ENCODE results near the gene KDM5B. TPM values are rescaled to one million over a fixed set of nuclear protein-coding genes. Genes with fewer than 3 reads are reported as not detected.

KDM5B gene
- total RNA-seq, 1 donor from 2014 or later, result 126 TPM

GRCh38 chr1:202815120-202815519, 6.9 kb upstream of the KDM5B start:
- intact Hi-C loops (cut with micrococcal nuclease), result loop anchor here (10.0 kb wide), 1 partner anchor 1590 kb away; no protein-coding TSS in a partner anchor

- intact Hi-C loops (cut with micrococcal nuclease), result loop anchor here (5.0 to 10.0 kb wide), 2 partner anchors 215 to 1592 kb away; partner anchors contain the start of gene PPFIA4
Observed at GRCh38 chr1:202812176-202813026, 4.2 kb upstream of the KDM5B start.

- intact Hi-C loops (cut with micrococcal nuclease), result loop anchor here (1.0 to 10.0 kb wide), 5 partner anchors 24 to 1593 kb away; partner anchors contain the start of genes PPFIA4 and TIMM17A
Observed at GRCh38 chr1:202811296-202812175, 3.3 kb upstream of the KDM5B start.

GRCh38 chr1:202810615-202811295, 2.5 kb upstream of the KDM5B start, which contains the start of gene PCAT6:
PCAT6 (plus strand) TSS chr1:202810954.
- intact Hi-C loops (cut with micrococcal nuclease), result loop anchor here (1.0 to 10.0 kb wide), 12 partner anchors 25 to 1594 kb away; partner anchors contain the start of genes CYB5R1, KLHL12, PPFIA4 and PPP1R12B

- intact Hi-C loops (cut with micrococcal nuclease), result loop anchor here (1.0 to 10.0 kb wide), 11 partner anchors 42 to 1595 kb away; partner anchors contain the start of genes CYB5R1, KLHL12, PPFIA4 and PPP1R12B
Observed at GRCh38 chr1:202810193-202810614, 2.0 kb upstream of the KDM5B start.

GRCh38 chr1:202809597-202810159, 1.5 kb upstream of the KDM5B start:
- intact Hi-C loops (cut with micrococcal nuclease), result loop anchor here (1.0 to 10.0 kb wide), 13 partner anchors 43 to 1595 kb away; partner anchors contain the start of genes CYB5R1, IPO9, KLHL12 and PPFIA4

- intact Hi-C loops (cut with micrococcal nuclease), result loop anchor here (1.0 to 10.0 kb wide), 4 partner anchors 150 to 983 kb away; partner anchors contain the start of genes IPO9 and PTPN7
Observed at GRCh38 chr1:202807451-202807925, 733 bp downstream of the KDM5B start.

GRCh38 chr1:202806845-202807450, 1.3 kb downstream of the KDM5B start:
- intact Hi-C loops (cut with micrococcal nuclease), result loop anchor here (1.0 to 10.0 kb wide), 5 partner anchors 120 to 982 kb away; partner anchors contain the start of genes IPO9, KLHL12 and PTPN7

GRCh38 chr1:202805886-202806844, 2.1 kb downstream of the KDM5B start:
- intact Hi-C loops (cut with micrococcal nuclease), result loop anchor here (1.0 to 10.0 kb wide), 5 partner anchors 21 to 981 kb away; partner anchors contain the start of genes IPO9, KLHL12 and PTPN7

GRCh38 chr1:202804126-202804525, 4.1 kb downstream of the KDM5B start:
- intact Hi-C loops (cut with micrococcal nuclease), result loop anchor here (2.0 to 10.0 kb wide), 4 partner anchors 19 to 979 kb away; partner anchors contain the start of genes IPO9 and PTPN7

GRCh38 chr1:202802998-202803932, 5.0 kb downstream of the KDM5B start:
- intact Hi-C loops (cut with micrococcal nuclease), result loop anchor here (5.0 to 10.0 kb wide), 3 partner anchors 34 to 978 kb away; partner anchors contain the start of genes IPO9 and PTPN7

GRCh38 chr1:202802034-202802433, 6.2 kb downstream of the KDM5B start:
- intact Hi-C loops (cut with micrococcal nuclease), result loop anchor here (5.0 to 10.0 kb wide), 3 partner anchors 35 to 977 kb away; partner anchors contain the start of genes IPO9 and PTPN7

- intact Hi-C loops (cut with micrococcal nuclease), result loop anchor here (5.0 to 10.0 kb wide), 3 partner anchors 36 to 976 kb away; partner anchors contain the start of genes IPO9 and PTPN7
Observed at GRCh38 chr1:202801175-202801574, 7.0 kb downstream of the KDM5B start.

GRCh38 chr1:202800742-202801141, 7.5 kb downstream of the KDM5B start:
- intact Hi-C loops (cut with micrococcal nuclease), result loop anchor here (5.0 to 10.0 kb wide), 3 partner anchors 37 to 976 kb away; partner anchors contain the start of genes IPO9 and PTPN7

- intact Hi-C loops (cut with micrococcal nuclease), result no loop called here
Observed at GRCh38 chr1:202798792-202799331, 9.4 kb downstream of the KDM5B start.

- intact Hi-C loops (cut with micrococcal nuclease), result no loop called here
Observed at GRCh38 chr1:202798260-202798659, 10.0 kb downstream of the KDM5B start.
